Mesodermal cell (in vitro differentiated cells): ENCODE data around the gene ACSF2.
"Not testable (repeated sequence)": the region's sequence is repeated elsewhere in the genome, so short reads cannot be mapped to it uniquely, and the experiment has no call there.

Source experiments
- H3K27ac ChIP-seq: 2 replicates; pipeline ENCODE4 v1.7.0; 2013; ENCODE audit warnings: mild to moderate bottlenecking, low read depth, low read length, moderate library complexity; ENCODE audit not compliant: severe bottlenecking
- H3K36me3 ChIP-seq: 2 replicates; pipeline ENCODE4 v1.7.1; 2013; ENCODE audit warnings: mild to moderate bottlenecking, low read length, moderate library complexity; ENCODE audit not compliant: control insufficient read depth, insufficient read depth
- H3K4me1 ChIP-seq: one replicate; pipeline ENCODE4 v1.7.1; 2013; ENCODE audit warnings: mild to moderate bottlenecking, low read length; ENCODE audit not compliant: insufficient read depth, control insufficient read depth, poor library complexity, severe bottlenecking
- H3K4me3 ChIP-seq: 2 replicates; pipeline ENCODE4 v1.7.0; 2013; ENCODE audit warnings: low read length, control low read depth, mild to moderate bottlenecking; ENCODE audit not compliant: insufficient read depth, poor library complexity, severe bottlenecking; ENCODE audit errors: extremely low read depth
- H3K9me3 ChIP-seq: 2 replicates; pipeline ENCODE4 v1.7.1; 2013; ENCODE audit warnings: mild to moderate bottlenecking, low read length, moderate library complexity; ENCODE audit not compliant: control insufficient read depth
- WGBS, 2 experiments: methylation state at CpG; one replicate each; pipeline ENCODE4 v1.1.5; 2013; ENCODE audit warnings: missing lambda C conversion rate in 2 of 2; ENCODE audit not compliant: insufficient coverage in 2 of 2; 5-methylcytosine and 5-hydroxymethylcytosine counted together

The ACSF2 gene

GRCh38 chr17:50412188-50412732 lies 13.8 kb upstream of the ACSF2 start:
- Histone ChIP-seq H3K4me3 (no peak overlapping the region), H3K4me1 (no peaks in the 10 kb centered on the region), H3K9me3 (peaks cover 7% of the 10 kb centered on the region), H3K36me3 (no peaks in the 10 kb centered on the region), H3K27ac (no peak overlapping the region)
- 91 to 96% methylated on average over 1 to 4 of the region's 4 CpGs for WGBS, 2 experiments

- H3K36me3 ChIP-seq: no peaks in the 10 kb centered on the region
- no peaks in the 10 kb centered on the region for H3K4me1 ChIP-seq
- 78 to 90% methylated on average over 3 of the region's 3 CpGs for WGBS, 2 experiments
- no peak overlapping the region for H3K4me3 ChIP-seq
- peaks cover 7% of the 10 kb centered on the region for H3K9me3 ChIP-seq
- H3K27ac ChIP-seq: no peak overlapping the region
Observed at GRCh38 chr17:50414808-50415207, 11.2 kb upstream of the ACSF2 start.

GRCh38 chr17:50419577-50419976 lies 6.4 kb upstream of the ACSF2 start:
- not testable (repeated sequence) for H3K9me3 ChIP-seq

GRCh38 chr17:50420419-50421112 lies 5.5 kb upstream of the ACSF2 start:
- WGBS, 2 experiments: 95 to 96% methylated on average over 5 of the region's 6 CpGs

More at GRCh38 chr17:50419577-50419976, 6.4 kb upstream of the ACSF2 start:
- not testable (repeated sequence) for H3K4me1 ChIP-seq, H3K4me3 ChIP-seq, H3K36me3 ChIP-seq, H3K27ac ChIP-seq
- WGBS, 2 experiments: 95 to 97% methylated on average over 9 to 10 of the region's 10 CpGs

GRCh38 chr17:50421308-50422051 lies 4.5 kb upstream of the ACSF2 start:
- H3K4me3 ChIP-seq: no peak overlapping the region
- 83% methylated on average over 1 of the region's 3 CpGs; no CpG with 5 or more reads in 1 of the 2 experiments for WGBS, 2 experiments
- no peak overlapping the region for H3K27ac ChIP-seq
- H3K4me1 ChIP-seq: peaks cover 11% of the 10 kb centered on the region
- H3K36me3 ChIP-seq: no peaks in the 10 kb centered on the region
- H3K9me3 ChIP-seq: no peaks in the 10 kb centered on the region

More at GRCh38 chr17:50420419-50421112, 5.5 kb upstream of the ACSF2 start:
- no peaks in the 10 kb centered on the region for H3K36me3 ChIP-seq
- no peak overlapping the region for H3K27ac ChIP-seq
- H3K4me1 ChIP-seq: peaks cover 10% of the 10 kb centered on the region
- H3K9me3 ChIP-seq: no peaks in the 10 kb centered on the region
- no peak overlapping the region for H3K4me3 ChIP-seq

- Histone ChIP-seq H3K4me1 (peaks cover 11% of the 10 kb centered on the region), H3K9me3 (no peaks in the 10 kb centered on the region), H3K4me3 (no peak overlapping the region), H3K27ac (no peak overlapping the region), H3K36me3 (no peaks in the 10 kb centered on the region)
- WGBS, 2 experiments: no CpG with 5 or more reads among the region's 2 CpGs
Observed at GRCh38 chr17:50422738-50423137, 3.3 kb upstream of the ACSF2 start.

- H3K36me3 ChIP-seq: no peaks in the 10 kb centered on the region
- no peak overlapping the region for H3K27ac ChIP-seq
- H3K9me3 ChIP-seq: no peaks in the 10 kb centered on the region
- 86 to 100% methylated on average over 1 to 2 of the region's 6 CpGs for WGBS, 2 experiments
- H3K4me3 ChIP-seq: no peak overlapping the region
- peaks cover 11% of the 10 kb centered on the region for H3K4me1 ChIP-seq
Observed at GRCh38 chr17:50423553-50424159, 2.4 kb upstream of the ACSF2 start.

GRCh38 chr17:50424246-50424995 lies 1.6 kb upstream of the ACSF2 start:
- Histone ChIP-seq H3K9me3 (no peaks in the 10 kb centered on the region), H3K4me1 (peaks cover 11% of the 10 kb centered on the region), H3K36me3 (no peaks in the 10 kb centered on the region), H3K27ac (no peak overlapping the region), H3K4me3 (no peak overlapping the region)
- WGBS, 2 experiments: 86 to 92% methylated on average over 3 to 7 of the region's 9 CpGs

- H3K9me3 ChIP-seq: no peaks in the 10 kb centered on the region
- H3K36me3 ChIP-seq: no peaks in the 10 kb centered on the region
- H3K4me3 ChIP-seq: peak overlapping the region; percentile 62
- H3K27ac ChIP-seq: no peak overlapping the region
- peaks cover 11% of the 10 kb centered on the region for H3K4me1 ChIP-seq
- 90 to 97% methylated on average over 7 to 8 of the region's 8 CpGs for WGBS, 2 experiments
Observed at GRCh38 chr17:50424996-50425681, 879 bp upstream of the ACSF2 start.

GRCh38 chr17:50426472-50426782 lies 409 bp downstream of the ACSF2 start:
- H3K36me3 ChIP-seq: no peaks in the 10 kb centered on the region
- H3K4me1 ChIP-seq: peaks cover 11% of the 10 kb centered on the region
- WGBS, 2 experiments: 0% methylated on average over 1 of the region's 7 CpGs
- peak overlapping the region; percentile 62 for H3K4me3 ChIP-seq
- H3K27ac ChIP-seq: peak overlapping the region; percentile 67
- no peaks in the 10 kb centered on the region for H3K9me3 ChIP-seq
